ENCODE measurements around the gene CDK2AP2.

DNA sequence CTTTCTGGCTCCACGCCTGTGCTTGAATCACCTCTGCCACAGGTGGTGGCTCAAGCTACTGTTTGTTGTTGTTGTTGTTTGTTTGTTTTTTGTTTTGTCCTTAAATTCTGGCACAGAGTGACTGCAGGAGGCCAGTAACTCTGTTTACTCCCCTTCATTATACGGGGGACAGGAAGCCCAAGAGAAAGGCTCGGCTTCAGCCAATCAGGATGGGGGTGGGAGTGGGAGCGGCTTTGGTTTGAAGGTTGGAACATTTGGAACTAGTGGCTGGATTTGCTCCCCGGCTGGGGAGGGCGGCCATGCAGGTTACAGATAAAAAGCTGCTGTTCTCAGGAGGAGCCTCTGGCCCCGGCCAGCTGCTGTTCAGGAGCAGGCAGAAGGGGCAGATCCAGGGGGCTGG lies 35.0 kb upstream of the CDK2AP2 start:
- TF ChIP-seq, protein P1, sequence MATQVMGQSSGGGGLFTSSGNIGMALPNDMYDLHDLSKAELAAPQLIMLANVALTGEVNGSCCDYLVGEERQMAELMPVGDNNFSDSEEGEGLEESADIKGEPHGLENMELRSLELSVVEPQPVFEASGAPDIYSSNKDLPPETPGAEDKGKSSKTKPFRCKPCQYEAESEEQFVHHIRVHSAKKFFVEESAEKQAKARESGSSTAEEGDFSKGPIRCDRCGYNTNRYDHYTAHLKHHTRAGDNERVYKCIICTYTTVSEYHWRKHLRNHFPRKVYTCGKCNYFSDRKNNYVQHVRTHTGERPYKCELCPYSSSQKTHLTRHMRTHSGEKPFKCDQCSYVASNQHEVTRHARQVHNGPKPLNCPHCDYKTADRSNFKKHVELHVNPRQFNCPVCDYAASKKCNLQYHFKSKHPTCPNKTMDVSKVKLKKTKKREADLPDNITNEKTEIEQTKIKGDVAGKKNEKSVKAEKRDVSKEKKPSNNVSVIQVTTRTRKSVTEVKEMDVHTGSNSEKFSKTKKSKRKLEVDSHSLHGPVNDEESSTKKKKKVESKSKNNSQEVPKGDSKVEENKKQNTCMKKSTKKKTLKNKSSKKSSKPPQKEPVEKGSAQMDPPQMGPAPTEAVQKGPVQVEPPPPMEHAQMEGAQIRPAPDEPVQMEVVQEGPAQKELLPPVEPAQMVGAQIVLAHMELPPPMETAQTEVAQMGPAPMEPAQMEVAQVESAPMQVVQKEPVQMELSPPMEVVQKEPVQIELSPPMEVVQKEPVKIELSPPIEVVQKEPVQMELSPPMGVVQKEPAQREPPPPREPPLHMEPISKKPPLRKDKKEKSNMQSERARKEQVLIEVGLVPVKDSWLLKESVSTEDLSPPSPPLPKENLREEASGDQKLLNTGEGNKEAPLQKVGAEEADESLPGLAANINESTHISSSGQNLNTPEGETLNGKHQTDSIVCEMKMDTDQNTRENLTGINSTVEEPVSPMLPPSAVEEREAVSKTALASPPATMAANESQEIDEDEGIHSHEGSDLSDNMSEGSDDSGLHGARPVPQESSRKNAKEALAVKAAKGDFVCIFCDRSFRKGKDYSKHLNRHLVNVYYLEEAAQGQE (IDR thresholded peaks at IDR 0.05; ENCODE audit: unreplicated experiment) = no peak
- TF ChIP-seq, protein P2, sequence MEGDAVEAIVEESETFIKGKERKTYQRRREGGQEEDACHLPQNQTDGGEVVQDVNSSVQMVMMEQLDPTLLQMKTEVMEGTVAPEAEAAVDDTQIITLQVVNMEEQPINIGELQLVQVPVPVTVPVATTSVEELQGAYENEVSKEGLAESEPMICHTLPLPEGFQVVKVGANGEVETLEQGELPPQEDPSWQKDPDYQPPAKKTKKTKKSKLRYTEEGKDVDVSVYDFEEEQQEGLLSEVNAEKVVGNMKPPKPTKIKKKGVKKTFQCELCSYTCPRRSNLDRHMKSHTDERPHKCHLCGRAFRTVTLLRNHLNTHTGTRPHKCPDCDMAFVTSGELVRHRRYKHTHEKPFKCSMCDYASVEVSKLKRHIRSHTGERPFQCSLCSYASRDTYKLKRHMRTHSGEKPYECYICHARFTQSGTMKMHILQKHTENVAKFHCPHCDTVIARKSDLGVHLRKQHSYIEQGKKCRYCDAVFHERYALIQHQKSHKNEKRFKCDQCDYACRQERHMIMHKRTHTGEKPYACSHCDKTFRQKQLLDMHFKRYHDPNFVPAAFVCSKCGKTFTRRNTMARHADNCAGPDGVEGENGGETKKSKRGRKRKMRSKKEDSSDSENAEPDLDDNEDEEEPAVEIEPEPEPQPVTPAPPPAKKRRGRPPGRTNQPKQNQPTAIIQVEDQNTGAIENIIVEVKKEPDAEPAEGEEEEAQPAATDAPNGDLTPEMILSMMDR (conservative IDR thresholded peaks at IDR 0.05; ENCODE audit: low read depth in 2 of 2) = no peak
- TF ChIP-seq POLR2AphosphoS5 (IDR thresholded peaks at IDR 0.05; ENCODE audit: low read depth) (no peak), EZH2phosphoT487 (IDR thresholded peaks at IDR 0.05; ENCODE audit: unreplicated experiment) (no peak), ZNF462 (CRISPR knock-in tag; IDR thresholded peaks at IDR 0.05) (no peak)

Measured in GM23338 (cell line).